H9 (cell line): ENCODE data around the gene CCDC178. TPM values are rescaled to one million over a fixed set of nuclear protein-coding genes. Genes with fewer than 3 reads are reported as not detected.

Experiments
- DNase-seq: peaks from one replicate; pipeline ENCODE4 v3.0.0-alpha.2; 2017
- H2AFZ ChIP-seq: one replicate; pipeline ENCODE4 v1.6.1; 2013; ENCODE audit warnings: mild to moderate bottlenecking, low read length, control low read depth, moderate library complexity
- H2AK5ac ChIP-seq: 2 replicates; pipeline ENCODE4 v1.6.1; 2013; ENCODE audit warnings: low read length, control low read depth, mixed read lengths; ENCODE audit not compliant: insufficient read length
- H2BK120ac ChIP-seq: one replicate; pipeline ENCODE4 v1.6.1; 2013; ENCODE audit warnings: low read depth, mild to moderate bottlenecking, low read length, control low read depth, inconsistent platforms; ENCODE audit not compliant: poor library complexity, severe bottlenecking
- H2BK12ac ChIP-seq: 2 replicates; pipeline ENCODE4 v1.6.1; 2013; ENCODE audit warnings: low read length, control low read depth, mixed read lengths, low read depth; ENCODE audit not compliant: insufficient read length
- H2BK15ac ChIP-seq: 2 replicates; pipeline ENCODE4 v1.6.1; 2013; ENCODE audit warnings: low read depth, low read length, control low read depth
- H2BK20ac ChIP-seq: one replicate; pipeline ENCODE4 v1.6.1; 2013; ENCODE audit warnings: low read depth, mild to moderate bottlenecking, low read length, control low read depth, inconsistent platforms; ENCODE audit not compliant: poor library complexity, severe bottlenecking
- H2BK5ac ChIP-seq: 2 replicates; pipeline ENCODE4 v1.6.1; 2013; ENCODE audit warnings: low read length, control low read depth, mixed read lengths; ENCODE audit not compliant: insufficient read length
- H3K14ac ChIP-seq: 2 replicates; pipeline ENCODE4 v1.6.1; 2013; ENCODE audit warnings: low read length, control low read depth; ENCODE audit not compliant: insufficient read depth
- H3K18ac ChIP-seq: 2 replicates; pipeline ENCODE4 v1.6.1; 2013; ENCODE audit warnings: low read depth, mild to moderate bottlenecking, mixed read lengths, low read length, control low read depth; ENCODE audit not compliant: insufficient read length
- H3K23ac ChIP-seq: 2 replicates; pipeline ENCODE4 v1.6.1; 2013; ENCODE audit warnings: low read length, control low read depth, mixed read lengths, low read depth; ENCODE audit not compliant: insufficient read length
- H3K23me2 ChIP-seq: 2 replicates; pipeline ENCODE4 v1.6.1; 2013; ENCODE audit warnings: low read depth, mild to moderate bottlenecking, mixed read lengths, low read length, control low read depth; ENCODE audit not compliant: insufficient read length, poor library complexity, severe bottlenecking
- H3K27ac ChIP-seq: 2 replicates; pipeline ENCODE4 v1.5.1; 2013; ENCODE audit warnings: low read length, control low read depth, mixed read lengths, low read depth; ENCODE audit not compliant: insufficient read length
- H3K27me3 ChIP-seq: 2 replicates; pipeline ENCODE4 v1.6.1; 2013; ENCODE audit warnings: low read length, control low read depth, inconsistent platforms; ENCODE audit not compliant: insufficient read depth
- H3K4ac ChIP-seq: 2 replicates; pipeline ENCODE4 v1.6.1; 2013; ENCODE audit warnings: low read depth, mild to moderate bottlenecking, control low read depth, inconsistent platforms, low read length, moderate library complexity
- H3K4me1 ChIP-seq: 2 replicates; pipeline ENCODE4 v1.6.1; 2013; ENCODE audit warnings: low read length, control low read depth, inconsistent platforms; ENCODE audit not compliant: insufficient read depth
- H3K4me2 ChIP-seq: 2 replicates; pipeline ENCODE4 v1.6.1; 2013; ENCODE audit warnings: low read length, control low read depth, mixed read lengths; ENCODE audit not compliant: insufficient read length, insufficient read depth
- H3K56ac ChIP-seq: 2 replicates; pipeline ENCODE4 v1.6.1; 2013; ENCODE audit warnings: low read depth, mild to moderate bottlenecking, mixed read lengths, low read length, control low read depth; ENCODE audit not compliant: insufficient read length
- H3K79me1 ChIP-seq: 2 replicates; pipeline ENCODE4 v1.6.1; 2013; ENCODE audit warnings: low read depth, mild to moderate bottlenecking, moderate library complexity, low read length, control low read depth, inconsistent platforms; ENCODE audit not compliant: insufficient read depth, poor library complexity, severe bottlenecking
- H3K79me2 ChIP-seq: 2 replicates; pipeline ENCODE4 v1.6.1; 2013; ENCODE audit warnings: low read length, control low read depth, inconsistent platforms; ENCODE audit not compliant: insufficient read depth
- H3K9ac ChIP-seq: 2 replicates; pipeline ENCODE4 v1.6.1; 2013; ENCODE audit warnings: low read length, control low read depth, mixed read lengths; ENCODE audit not compliant: insufficient read length; ENCODE audit errors: extremely low read depth
- H3K9me3 ChIP-seq: one replicate; pipeline ENCODE4 v1.6.1; 2013; ENCODE audit warnings: low read depth, low read length, inconsistent platforms; ENCODE audit not compliant: control insufficient read depth
- H3T11ph ChIP-seq: one replicate; pipeline ENCODE4 v1.6.1; 2013; ENCODE audit warnings: mild to moderate bottlenecking, low read length, control low read depth, inconsistent platforms
- H4K20me1 ChIP-seq: one replicate; pipeline ENCODE4 v1.6.1; 2013; ENCODE audit not compliant: control insufficient read depth, insufficient read length, insufficient read depth
- H4K5ac ChIP-seq: 2 replicates; pipeline ENCODE4 v1.6.1; 2013; ENCODE audit warnings: low read depth, mild to moderate bottlenecking, mixed read lengths, low read length, control low read depth; ENCODE audit not compliant: insufficient read length
- H4K8ac ChIP-seq: replicated peaks from 2 replicates; pipeline ENCODE4 v1.6.1; 2013; ENCODE audit warnings: low read length, control low read depth, mixed read lengths, low read depth; ENCODE audit not compliant: insufficient read length
- H4K91ac ChIP-seq: 2 replicates; pipeline ENCODE4 v1.6.1; 2013; ENCODE audit warnings: low read depth, mild to moderate bottlenecking, moderate library complexity, mixed read lengths, low read length, control low read depth; ENCODE audit not compliant: insufficient read length
- H3K27ac Mint-ChIP-seq, 3 experiments: 2 replicates in 2 of 3; 3 replicates in 1 of 3; pipeline ENCODE4 v1.8.0; 2020 to 2021; ENCODE audit warnings: mixed read lengths in 3 of 3, mild to moderate bottlenecking in 1 of 3, moderate library complexity in 1 of 3
- H3K27me3 Mint-ChIP-seq: 2 replicates; pipeline ENCODE4 v1.8.0; 2021; ENCODE audit warnings: low read depth, mild to moderate bottlenecking, moderate library complexity, mixed read lengths
- H3K36me3 Mint-ChIP-seq, 3 experiments: 2 replicates in 2 of 3; 3 replicates in 1 of 3; pipeline ENCODE4 v1.8.0; 2020 to 2021; ENCODE audit warnings: low read depth in 3 of 3, mixed read lengths in 3 of 3; ENCODE audit not compliant: insufficient read depth in 1 of 3
- H3K4me1 Mint-ChIP-seq, 2 experiments: 2 replicates each; pipeline ENCODE4 v1.8.0; 2020; ENCODE audit warnings: mixed read lengths in 2 of 2
- H3K4me3 Mint-ChIP-seq, 2 experiments: 2 replicates in 1 of 2; 3 replicates in 1 of 2; pipeline ENCODE4 v1.8.0; 2020 to 2021; ENCODE audit warnings: mild to moderate bottlenecking in 2 of 2, mixed read lengths in 2 of 2, moderate library complexity in 1 of 2
- H3K9me3 Mint-ChIP-seq, 2 experiments: 2 replicates in 1 of 2; 3 replicates in 1 of 2; pipeline ENCODE4 v1.8.0; 2020; ENCODE audit warnings: mild to moderate bottlenecking in 2 of 2, mixed read lengths in 2 of 2, moderate library complexity in 1 of 2
- WGBS: extraction: QIAGEN DNeasy Blood & Tissue Kit; methylation state at CpG from one replicate; pipeline ENCODE4 v1.1.7; 2013; ENCODE audit warnings: missing lambda C conversion rate, low lambda C conversion rate, mixed read lengths; ENCODE audit not compliant: insufficient read length; ENCODE audit errors: extremely low coverage; 5-methylcytosine and 5-hydroxymethylcytosine counted together
- total RNA-seq: library from RNA; stranded (reverse); gene quantifications from 2 replicates; pipeline ENCODE4 v1.2.1, GENCODE V29; 2021
- TF ChIP-seq, protein P1 (sequence below): fragments of 200-600 bp; sonication (generic); conservative IDR thresholded peaks from 3 replicates; pipeline ENCODE4 v1.8.0; 2021; ENCODE audit warnings: antibody characterized with exemption, mild to moderate bottlenecking

Gene CCDC178
- total RNA-seq, 1 experiment from 2014 or later = not detected

DNA sequence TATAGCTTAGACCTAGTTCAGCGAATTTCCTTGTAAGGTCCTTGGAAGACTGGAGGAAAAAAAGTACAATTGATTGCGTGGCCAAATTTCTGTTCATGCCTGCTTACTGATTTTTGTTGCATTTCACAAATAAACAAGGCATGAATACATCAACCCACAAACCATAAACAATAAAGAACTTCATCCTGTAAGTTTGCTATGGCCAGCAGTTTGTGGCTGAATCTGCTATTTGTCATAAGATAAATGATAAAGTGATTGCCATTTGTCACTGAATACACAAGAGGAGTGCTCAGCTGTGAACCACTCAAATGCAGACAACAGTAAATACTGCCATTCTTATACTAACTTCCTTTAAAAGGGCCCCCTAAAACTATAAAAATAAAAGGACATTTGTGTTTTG is 259.5 kb downstream of the CCDC178 start:
- Mint-ChIP-seq H3K27me3 (no peaks in the 10 kb centered on the region), H3K36me3 (no peaks in the 10 kb centered on the region), H3K4me1 (peaks cover 0 to 5% of the 10 kb centered on the region in 2 experiments; a peak in 3 of 4 replicates), H3K4me3 (no peak overlapping the region), H3K27ac (no peak overlapping the region), H3K9me3 (no peaks in the 10 kb centered on the region)
- Histone ChIP-seq H3K79me2 (no peaks in the 10 kb centered on the region), H2BK5ac (no peak overlapping the region), H3K23me2 (no peaks in the 10 kb centered on the region), H3K4me2 (no peak overlapping the region), H2BK12ac (no peak overlapping the region), H2BK15ac (no peak overlapping the region), H2AFZ (no peak overlapping the region), H3K79me1 (no peaks in the 10 kb centered on the region), H3T11ph (no peak overlapping the region), H3K4me1 (no peaks in the 10 kb centered on the region), H3K18ac (no peak overlapping the region), H2BK120ac (no peak overlapping the region), H2BK20ac (no peak overlapping the region), H3K23ac (no peak overlapping the region), H3K9me3 (no peaks in the 10 kb centered on the region), H4K20me1 (no peaks in the 10 kb centered on the region), H4K5ac (no peak overlapping the region), H3K14ac (no peak overlapping the region), H4K91ac (no peak overlapping the region), H3K9ac (no peak overlapping the region), H2AK5ac (no peak overlapping the region), H3K4ac (no peak overlapping the region), H4K8ac (no peak overlapping the region), H3K56ac (no peak overlapping the region), H3K27me3 (no peaks in the 10 kb centered on the region), H3K27ac (no peak overlapping the region)
- no CpG with 5 or more reads among the region's 2 CpGs for WGBS
- TF ChIP-seq, protein P1, sequence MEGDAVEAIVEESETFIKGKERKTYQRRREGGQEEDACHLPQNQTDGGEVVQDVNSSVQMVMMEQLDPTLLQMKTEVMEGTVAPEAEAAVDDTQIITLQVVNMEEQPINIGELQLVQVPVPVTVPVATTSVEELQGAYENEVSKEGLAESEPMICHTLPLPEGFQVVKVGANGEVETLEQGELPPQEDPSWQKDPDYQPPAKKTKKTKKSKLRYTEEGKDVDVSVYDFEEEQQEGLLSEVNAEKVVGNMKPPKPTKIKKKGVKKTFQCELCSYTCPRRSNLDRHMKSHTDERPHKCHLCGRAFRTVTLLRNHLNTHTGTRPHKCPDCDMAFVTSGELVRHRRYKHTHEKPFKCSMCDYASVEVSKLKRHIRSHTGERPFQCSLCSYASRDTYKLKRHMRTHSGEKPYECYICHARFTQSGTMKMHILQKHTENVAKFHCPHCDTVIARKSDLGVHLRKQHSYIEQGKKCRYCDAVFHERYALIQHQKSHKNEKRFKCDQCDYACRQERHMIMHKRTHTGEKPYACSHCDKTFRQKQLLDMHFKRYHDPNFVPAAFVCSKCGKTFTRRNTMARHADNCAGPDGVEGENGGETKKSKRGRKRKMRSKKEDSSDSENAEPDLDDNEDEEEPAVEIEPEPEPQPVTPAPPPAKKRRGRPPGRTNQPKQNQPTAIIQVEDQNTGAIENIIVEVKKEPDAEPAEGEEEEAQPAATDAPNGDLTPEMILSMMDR = no peak
- DNase-seq = no peak
